ENCODE data around the gene CSNK1D. TPM values are rescaled to one million over a fixed set of nuclear protein-coding genes. Genes with fewer than 3 reads are reported as not detected.
A peak's percentile ranks its signal among the peaks of the same experiment; 100 is the strongest.

CSNK1D gene
- total RNA-seq, 1 donor from 2014 or later = 150 TPM

DNA sequence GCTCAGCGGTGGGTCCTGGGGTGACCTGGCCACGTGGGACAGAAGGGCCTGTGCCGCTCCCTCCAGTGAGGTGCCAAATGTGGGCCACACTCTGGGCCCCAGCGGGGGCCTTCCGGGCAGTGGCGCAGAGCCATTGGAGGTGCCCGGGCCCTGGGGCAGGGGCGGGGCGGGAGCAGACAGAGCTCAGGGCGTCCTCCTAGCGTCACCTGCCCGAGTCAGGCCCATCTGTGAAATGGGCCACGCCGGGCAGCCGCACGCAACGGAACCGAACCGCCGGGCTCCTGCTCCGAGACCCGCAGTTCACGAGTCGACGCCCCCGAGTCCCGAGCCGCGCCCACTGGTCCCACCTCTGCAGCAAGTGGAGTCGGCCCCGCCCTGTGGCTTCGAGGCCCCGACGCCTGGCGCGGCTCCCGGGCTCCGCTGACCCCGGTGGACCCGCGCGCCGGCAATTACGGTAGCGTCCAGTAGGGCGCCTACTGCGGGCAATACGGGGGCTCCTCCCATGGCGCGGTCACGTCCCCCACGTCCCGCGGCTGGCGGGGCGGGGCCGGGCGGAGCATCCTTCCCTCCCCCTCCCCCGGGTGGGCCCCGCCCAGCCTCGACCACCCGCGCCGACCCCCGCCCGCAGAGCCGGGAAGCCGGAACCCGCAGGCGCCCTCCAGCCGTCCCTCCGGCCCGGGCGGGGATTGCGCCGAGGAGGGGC is 42.7 kb downstream of the CSNK1D start:
- H3K9me3 ChIP-seq = no peaks in the 10 kb centered on the region
- H3K27me3 ChIP-seq = no peaks in the 10 kb centered on the region
- peak overlapping the region; percentile 91 for H3K27ac ChIP-seq
- peak; percentile 66 for TF ChIP-seq CTCF (IDR thresholded peaks at IDR 0.05)
- ATAC-seq (peak; percentile 73), DNase-seq (peak; percentile 94)
- H3K4me3 ChIP-seq = peak overlapping the region; percentile 73
- peaks cover 37% of the 10 kb centered on the region for H3K4me1 ChIP-seq
- intact Hi-C loops (cut with DNase I) = no loop called here
- no peaks in the 10 kb centered on the region for H3K36me3 ChIP-seq

GRCh38 chr17:82229698-82230608 is 43.5 kb downstream of the CSNK1D start:
- peak; percentile 74 for DNase-seq
- ATAC-seq = no peak
- Histone ChIP-seq H3K4me1 (peaks cover 32% of the 10 kb centered on the region), H3K9me3 (no peaks in the 10 kb centered on the region), H3K4me3 (peak overlapping the region; percentile 73), H3K27me3 (no peaks in the 10 kb centered on the region), H3K27ac (peak overlapping the region; percentile 91), H3K36me3 (no peaks in the 10 kb centered on the region)
- TF ChIP-seq CTCF (IDR thresholded peaks at IDR 0.05) = no peak
- intact Hi-C loops (cut with DNase I) = no loop called here

DNA sequence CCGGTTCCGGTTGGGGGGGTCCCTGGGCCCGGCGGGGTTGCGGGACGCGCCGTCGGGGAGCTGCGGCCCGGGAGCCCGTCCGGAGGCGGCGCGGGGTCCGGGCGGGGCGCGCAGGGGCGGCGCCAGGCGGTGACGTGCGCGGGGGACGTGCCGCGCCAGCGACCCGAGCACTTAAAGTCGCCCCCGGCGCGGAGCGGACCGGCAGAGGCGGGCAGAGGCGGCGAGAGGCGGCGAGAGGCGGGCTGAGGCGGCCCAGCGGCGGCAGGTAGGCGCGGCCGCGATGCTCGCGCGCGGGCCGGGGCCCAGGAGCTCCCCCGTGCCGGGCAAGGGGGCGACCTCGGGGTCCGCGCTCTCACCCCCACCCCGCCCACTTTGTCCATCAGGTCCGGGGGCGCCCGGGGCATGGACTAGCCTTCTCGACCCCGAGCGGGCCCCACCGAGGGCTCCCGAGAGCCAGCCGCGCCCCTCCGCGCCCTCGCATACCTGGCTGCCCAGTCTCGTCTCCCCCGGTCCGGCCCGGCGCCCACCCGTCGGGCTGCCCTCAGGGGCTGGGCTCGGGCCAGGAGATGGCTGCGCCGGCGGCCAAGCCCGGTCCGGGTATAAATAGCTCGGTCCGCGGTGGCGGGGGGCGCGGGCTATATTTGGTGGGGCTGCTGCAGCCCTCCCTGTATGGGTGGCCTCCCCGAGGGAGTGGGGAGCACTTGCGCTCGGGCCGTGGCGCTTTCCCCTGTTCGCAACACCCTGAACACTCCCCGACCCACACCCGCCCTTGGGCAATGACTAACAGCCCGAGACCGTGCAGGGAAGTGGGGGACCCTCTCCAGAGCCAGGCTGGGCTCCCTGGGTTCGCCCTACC is 44.4 kb downstream of the CSNK1D start, which contains the start of gene SLC16A3:
SLC16A3 (plus strand) TSS at position 201 of the 856 bp plus-strand sequence. CDS start 6,967 bp downstream, outside the sequence.
- peaks cover 32% of the 10 kb centered on the region for H3K4me1 ChIP-seq
- no peaks in the 10 kb centered on the region for H3K9me3 ChIP-seq
- DNase-seq = peak; percentile 90
- peak; percentile 59 for ATAC-seq
- no peak for TF ChIP-seq CTCF (IDR thresholded peaks at IDR 0.05)
- H3K36me3 ChIP-seq = no peaks in the 10 kb centered on the region
- H3K4me3 ChIP-seq = peak within 1 kb of the TSS; percentile 73
- H3K27ac ChIP-seq = peak within 1 kb of the TSS; percentile 91
- no peaks in the 10 kb centered on the region for H3K27me3 ChIP-seq
- intact Hi-C loops (cut with DNase I) = no loop called here

GRCh38 chr17:82228278-82228841 is 45.1 kb downstream of the CSNK1D start:
- Histone ChIP-seq H3K9me3 (no peaks in the 10 kb centered on the region), H3K36me3 (no peaks in the 10 kb centered on the region), H3K4me3 (peak overlapping the region; percentile 73), H3K27ac (peak overlapping the region; percentile 90), H3K27me3 (no peaks in the 10 kb centered on the region), H3K4me1 (peaks cover 32% of the 10 kb centered on the region)
- TF ChIP-seq CTCF (IDR thresholded peaks at IDR 0.05) = no peak
- intact Hi-C loops (cut with DNase I) = no loop called here
- ATAC-seq = peak; percentile 26
- DNase-seq = peak; percentile 89
